Karpas-422 (cell line): ENCODE results near the gene HEXIM1. TPM values are rescaled to one million over a fixed set of nuclear protein-coding genes. Genes with fewer than 3 reads are reported as not detected.

ENCODE experiments used
- DNase-seq: peaks from one replicate; pipeline ENCODE4 v3.0.0-alpha.2; 2015
- H2AFZ ChIP-seq: fragments of 200-600 bp; sonication (generic); 2 replicates; pipeline ENCODE4 v1.6.1; 2014; ENCODE audit warnings: antibody characterized with exemption, low read length, mixed read lengths
- H3K27ac ChIP-seq: fragments of 200-600 bp; sonication (generic); 2 replicates; pipeline ENCODE4 v1.5.1; 2014; ENCODE audit warnings: mild to moderate bottlenecking, low read length, moderate library complexity
- H3K27me3 ChIP-seq: fragments of 200-600 bp; sonication (generic); 2 replicates; pipeline ENCODE4 v1.6.1; 2014; ENCODE audit warnings: low read length, mixed read lengths
- H3K36me3 ChIP-seq: fragments of 200-600 bp; sonication (generic); 2 replicates; pipeline ENCODE4 v1.6.1; 2014; ENCODE audit warnings: low read length, mixed read lengths; ENCODE audit not compliant: insufficient read depth
- H3K4me1 ChIP-seq: fragments of 200-600 bp; sonication (generic); 2 replicates; pipeline ENCODE4 v1.6.1; 2014; ENCODE audit warnings: mild to moderate bottlenecking, low read length, mixed read lengths
- H3K4me2 ChIP-seq: fragments of 200-600 bp; sonication (generic); 2 replicates; pipeline ENCODE4 v1.6.1; 2014; ENCODE audit warnings: low read length, low read depth, mild to moderate bottlenecking; ENCODE audit not compliant: poor library complexity, severe bottlenecking
- H3K4me3 ChIP-seq: fragments of 200-600 bp; sonication (generic); 2 replicates; pipeline ENCODE4 v1.5.1; 2014; ENCODE audit warnings: mild to moderate bottlenecking, antibody characterized with exemption, low read length, mixed read lengths
- H3K79me2 ChIP-seq: fragments of 200-600 bp; sonication (generic); 2 replicates; pipeline ENCODE4 v1.6.1; 2014; ENCODE audit warnings: mild to moderate bottlenecking, low read length, mixed read lengths
- H3K9ac ChIP-seq: fragments of 200-600 bp; sonication (generic); 2 replicates; pipeline ENCODE4 v1.6.0; 2014; ENCODE audit warnings: low read length
- H3K9me2 ChIP-seq: fragments of 200-600 bp; sonication (generic), shearing (Covaris generic); replicated peaks from 2 replicates; pipeline ENCODE4 v1.6.0; 2014; ENCODE audit warnings: mild to moderate bottlenecking, low read length, moderate library complexity; ENCODE audit not compliant: insufficient read depth
- H3K9me3 ChIP-seq: fragments of 300-700, 200-600 bp; sonication (generic); 2 replicates; pipeline ENCODE4 v1.6.1; 2014; ENCODE audit warnings: low read length, mixed read lengths
- H4K20me1 ChIP-seq: fragments of 200-600 bp; sonication (generic); 2 replicates; pipeline ENCODE4 v1.6.1; 2014; ENCODE audit warnings: mild to moderate bottlenecking, antibody characterized with exemption, low read length, low read depth; ENCODE audit not compliant: insufficient read depth
- total RNA-seq: library from RNA; depleted of rRNA; stranded (reverse); fragments of >200 nt; shearing (Covaris generic); gene quantifications from 2 replicates; pipeline ENCODE4 v1.2.3, GENCODE V29; 2014; ENCODE audit warnings: low replicate concordance; rRNA removed

Gene HEXIM1
- total RNA-seq: 3.5 and 3.7 TPM in 2 replicates

- H3K27me3 ChIP-seq: no peaks in the 10 kb centered on the region
- H3K9me3 ChIP-seq: no peaks in the 10 kb centered on the region
- no peaks in the 10 kb centered on the region for H3K36me3 ChIP-seq
- no peaks in the 10 kb centered on the region for H3K9me2 ChIP-seq
- H3K79me2 ChIP-seq: no peaks in the 10 kb centered on the region
- peak within 1 kb of the TSS; percentile 92 for H3K4me2 ChIP-seq
- peak within 1 kb of the TSS; percentile 73 for H2AFZ ChIP-seq
- peaks cover 28% of the 10 kb centered on the region; the same call in 1 of the 2 replicates for H4K20me1 ChIP-seq
- peaks cover 42% of the 10 kb centered on the region for H3K4me1 ChIP-seq
- peak; percentile 100 for DNase-seq
- H3K9ac ChIP-seq: peak within 1 kb of the TSS; percentile 81
- H3K4me3 ChIP-seq: peak within 1 kb of the TSS; percentile 75
- peak within 1 kb of the TSS; percentile 93 for H3K27ac ChIP-seq
Observed at GRCh38 chr17:45148183-45149036, at the start of gene HEXIM1. TSS of gene HEXIM1 (plus strand) at chr17:45148475. CDS start at chr17:45149191, 716 bp downstream.

- peaks cover 12% of the 10 kb centered on the region for H3K4me1 ChIP-seq
- no peaks in the 10 kb centered on the region for H3K27me3 ChIP-seq
- H4K20me1 ChIP-seq: peaks cover 11% of the 10 kb centered on the region; the same call in 1 of the 2 replicates
- no peak overlapping the region for H3K27ac ChIP-seq
- no peaks in the 10 kb centered on the region for H3K79me2 ChIP-seq
- DNase-seq: peak; percentile 89
- no peak overlapping the region for H3K9ac ChIP-seq
- H3K36me3 ChIP-seq: peaks cover 30% of the 10 kb centered on the region
- H2AFZ ChIP-seq: no peak overlapping the region
- H3K9me2 ChIP-seq: no peaks in the 10 kb centered on the region
- no peak overlapping the region for H3K4me3 ChIP-seq
- H3K4me2 ChIP-seq: no peak overlapping the region
- no peaks in the 10 kb centered on the region for H3K9me3 ChIP-seq
Observed at GRCh38 chr17:45098869-45099616, 49.2 kb upstream of the HEXIM1 start.

GRCh38 chr17:45101546-45101882 lies 46.8 kb upstream of the HEXIM1 start:
- H3K27ac ChIP-seq: no peak overlapping the region
- no peaks in the 10 kb centered on the region for H3K9me2 ChIP-seq
- no peak overlapping the region for H2AFZ ChIP-seq
- H3K79me2 ChIP-seq: no peaks in the 10 kb centered on the region
- peaks cover 28% of the 10 kb centered on the region for H3K36me3 ChIP-seq
- no peak overlapping the region for H3K4me3 ChIP-seq
- no peaks in the 10 kb centered on the region for H3K9me3 ChIP-seq
- H4K20me1 ChIP-seq: peaks cover 10% of the 10 kb centered on the region; the same call in 1 of the 2 replicates
- no peak overlapping the region for H3K4me2 ChIP-seq
- H3K27me3 ChIP-seq: no peaks in the 10 kb centered on the region
- peaks cover 2% of the 10 kb centered on the region for H3K4me1 ChIP-seq
- no peak overlapping the region for H3K9ac ChIP-seq
- DNase-seq: no peak

- no peak overlapping the region for H3K4me2 ChIP-seq
Observed at GRCh38 chr17:45101883-45102811, 46.1 kb upstream of the HEXIM1 start.

GRCh38 chr17:45102856-45103255 lies 45.4 kb upstream of the HEXIM1 start:
- no peak overlapping the region for H3K9ac ChIP-seq
- H3K79me2 ChIP-seq: no peaks in the 10 kb centered on the region
- no peak overlapping the region for H3K4me2 ChIP-seq
- 0 out of 2 replicates have a peak, but pooled peaks cover 3% of the 10 kb centered on the region for H4K20me1 ChIP-seq
- no peaks in the 10 kb centered on the region for H3K9me3 ChIP-seq
- no peaks in the 10 kb centered on the region for H3K27me3 ChIP-seq
- H3K4me3 ChIP-seq: no peak overlapping the region
- H3K36me3 ChIP-seq: peaks cover 15% of the 10 kb centered on the region
- no peak for DNase-seq
- no peaks in the 10 kb centered on the region for H3K9me2 ChIP-seq
- no peak overlapping the region for H2AFZ ChIP-seq
- H3K4me1 ChIP-seq: no peaks in the 10 kb centered on the region
- no peak overlapping the region for H3K27ac ChIP-seq

More at GRCh38 chr17:45101883-45102811, 46.1 kb upstream of the HEXIM1 start:
- H2AFZ ChIP-seq: no peak overlapping the region
- no peak overlapping the region for H3K27ac ChIP-seq
- no peaks in the 10 kb centered on the region for H3K9me3 ChIP-seq
- H3K36me3 ChIP-seq: peaks cover 22% of the 10 kb centered on the region
- H3K27me3 ChIP-seq: no peaks in the 10 kb centered on the region
- no peak for DNase-seq
- 0 out of 2 replicates have a peak, but pooled peaks cover 4% of the 10 kb centered on the region for H4K20me1 ChIP-seq
- no peaks in the 10 kb centered on the region for H3K79me2 ChIP-seq
- no peak overlapping the region for H3K9ac ChIP-seq
- no peak overlapping the region for H3K4me3 ChIP-seq
- H3K9me2 ChIP-seq: no peaks in the 10 kb centered on the region
- H3K4me1 ChIP-seq: no peaks in the 10 kb centered on the region

GRCh38 chr17:45103269-45103795 lies 44.9 kb upstream of the HEXIM1 start:
- no peaks in the 10 kb centered on the region for H3K9me2 ChIP-seq
- H3K36me3 ChIP-seq: peaks cover 12% of the 10 kb centered on the region
- no peaks in the 10 kb centered on the region for H3K79me2 ChIP-seq
- H3K9me3 ChIP-seq: no peaks in the 10 kb centered on the region
- no peak for DNase-seq
- H3K4me1 ChIP-seq: no peaks in the 10 kb centered on the region
- H3K27ac ChIP-seq: no peak overlapping the region
- no peak overlapping the region for H3K4me3 ChIP-seq
- 0 out of 2 replicates have a peak, but pooled peaks cover 4% of the 10 kb centered on the region for H4K20me1 ChIP-seq
- H3K9ac ChIP-seq: no peak overlapping the region
- H2AFZ ChIP-seq: no peak overlapping the region
- H3K4me2 ChIP-seq: no peak overlapping the region
- H3K27me3 ChIP-seq: no peaks in the 10 kb centered on the region

- Histone ChIP-seq H3K9ac (no peak overlapping the region), H3K36me3 (peaks cover 12% of the 10 kb centered on the region), H3K27ac (no peak overlapping the region), H3K9me2 (no peaks in the 10 kb centered on the region), H3K27me3 (no peaks in the 10 kb centered on the region), H3K4me2 (no peak overlapping the region), H3K79me2 (no peaks in the 10 kb centered on the region), H3K4me1 (no peaks in the 10 kb centered on the region), H2AFZ (no peak overlapping the region), H3K9me3 (no peaks in the 10 kb centered on the region), H3K4me3 (no peak overlapping the region), H4K20me1 (0 out of 2 replicates have a peak, but pooled peaks cover 6% of the 10 kb centered on the region)
- no peak for DNase-seq
Observed at GRCh38 chr17:45104029-45104428, 44.2 kb upstream of the HEXIM1 start.
